Activated CD8-positive, alpha-beta T cell treated with anti-CD3 and anti-CD28 coated beads for 36 hours (primary cell): ENCODE measurements around the gene SREBF2. TPM values are rescaled to one million over a fixed set of nuclear protein-coding genes. Genes with fewer than 3 reads are reported as not detected.

Source experiments
- ATAC-seq: fragments of 200-7000 bp; cut with Tn5 transposase; one replicate; pipeline ENCODE4 v1.10.0; 2021; ENCODE audit warnings: mild to moderate bottlenecking, moderate library complexity
- CTCF ChIA-PET: fragments of 350-600 bp; sonication (Branson Sonifier 250); formaldehyde crosslinking; loops from one replicate; lab custom pipeline; 2021; ENCODE audit warnings: antibody characterized with exemption; lab: Charles Lee
- POLR2A ChIA-PET: fragments of 350-600 bp; sonication (Branson Sonifier 250); formaldehyde crosslinking; loops from one replicate; lab custom pipeline; 2021; ENCODE audit warnings: antibody characterized with exemption; lab: Charles Lee
- DNase-seq: peaks from one replicate; pipeline ENCODE4 v3.0.0-alpha.2; 2020
- H3K27ac Mint-ChIP-seq: one replicate; pipeline ENCODE4 v1.8.0; 2021; ENCODE audit warnings: mild to moderate bottlenecking, mixed read lengths
- H3K27me3 Mint-ChIP-seq: one replicate; pipeline ENCODE4 v1.8.0; 2021; ENCODE audit warnings: mixed read lengths
- H3K36me3 Mint-ChIP-seq: one replicate; pipeline ENCODE4 v1.8.0; 2021; ENCODE audit warnings: low read depth, mixed read lengths
- H3K4me1 Mint-ChIP-seq: one replicate; pipeline ENCODE4 v1.8.0; 2021; ENCODE audit warnings: low read depth, mixed read lengths
- H3K4me3 Mint-ChIP-seq: one replicate; pipeline ENCODE4 v1.8.0; 2021; ENCODE audit warnings: mild to moderate bottlenecking, moderate library complexity, mixed read lengths
- H3K9me3 Mint-ChIP-seq: one replicate; pipeline ENCODE4 v1.8.0; 2021; ENCODE audit warnings: mixed read lengths
- CTCF ChIP-seq: fragments of 200-600 bp; IDR thresholded peaks from one replicate; pipeline ENCODE4 v1.8.0; 2022; ENCODE audit warnings: antibody characterized with exemption, mild to moderate bottlenecking
- intact Hi-C: fragments of 100-400 bp; cut with micrococcal nuclease; formaldehyde crosslinking; loops from one replicate; pipeline ENCODE4 v1.10.0; 2022
- total RNA-seq, 2 experiments: library from RNA; stranded (reverse); gene quantifications; one replicate each; pipeline ENCODE4 v1.2.3, GENCODE V29; 2021

The SREBF2 gene
- total RNA-seq, 2 experiments from 2014 or later, result 87.1 to 92.9 TPM

GRCh38 chr22:41813726-41814410 is 19.0 kb upstream of the SREBF2 start:
- intact Hi-C loops, result no loop called here
- no peaks in the 10 kb centered on the region for H3K9me3 Mint-ChIP-seq
- H3K27ac Mint-ChIP-seq, result no peak overlapping the region
- no peak for TF ChIP-seq CTCF
- peaks cover 3% of the 10 kb centered on the region for H3K4me1 Mint-ChIP-seq
- no peak for DNase-seq
- peaks cover 11% of the 10 kb centered on the region for H3K36me3 Mint-ChIP-seq
- H3K27me3 Mint-ChIP-seq, result no peaks in the 10 kb centered on the region
- H3K4me3 Mint-ChIP-seq, result no peak overlapping the region
- ATAC-seq, result no peak
- POLR2A ChIA-PET, result interaction anchor here (0.9 to 1.7 kb wide), 5 partner anchors 9 to 147 kb away, joined by 3 to 5 read pairs (median 4); partner anchors contain the start of gene SREBF2
- CTCF ChIA-PET, result interaction anchor here (1.3 to 1.7 kb wide), 2 partner anchors 67 to 112 kb away, joined by 4 read pairs; no protein-coding TSS in a partner anchor

- H3K9me3 Mint-ChIP-seq, result no peaks in the 10 kb centered on the region
- peaks cover 3% of the 10 kb centered on the region for H3K4me1 Mint-ChIP-seq
- H3K4me3 Mint-ChIP-seq, result no peak overlapping the region
- H3K27me3 Mint-ChIP-seq, result no peaks in the 10 kb centered on the region
- CTCF ChIA-PET, result no interaction called here
- no peak for DNase-seq
- TF ChIP-seq CTCF, result no peak
- peaks cover 6% of the 10 kb centered on the region for H3K36me3 Mint-ChIP-seq
- intact Hi-C loops, result no loop called here
- no peak overlapping the region for H3K27ac Mint-ChIP-seq
- POLR2A ChIA-PET, result no interaction called here
- ATAC-seq, result no peak
These were observed 17.2 kb upstream of the SREBF2 start for GRCh38 chr22:41815716-41816115.

GRCh38 chr22:41816241-41816640 is 16.7 kb upstream of the SREBF2 start:
- no peak for TF ChIP-seq CTCF
- Mint-ChIP-seq H3K9me3 (no peaks in the 10 kb centered on the region), H3K4me1 (peaks cover 3% of the 10 kb centered on the region), H3K27ac (no peak overlapping the region), H3K4me3 (no peak overlapping the region), H3K36me3 (peaks cover 8% of the 10 kb centered on the region), H3K27me3 (no peaks in the 10 kb centered on the region)
- CTCF ChIA-PET, result no interaction called here
- DNase-seq, result no peak
- intact Hi-C loops, result no loop called here
- POLR2A ChIA-PET, result no interaction called here
- no peak for ATAC-seq

GRCh38 chr22:41816871-41817270 is 16.0 kb upstream of the SREBF2 start:
- no peak for TF ChIP-seq CTCF
- no peak overlapping the region for H3K27ac Mint-ChIP-seq
- DNase-seq (no peak), ATAC-seq (no peak)
- no peaks in the 10 kb centered on the region for H3K27me3 Mint-ChIP-seq
- peaks cover 8% of the 10 kb centered on the region for H3K36me3 Mint-ChIP-seq
- intact Hi-C loops, result no loop called here
- H3K4me1 Mint-ChIP-seq, result peaks cover 8% of the 10 kb centered on the region
- no peaks in the 10 kb centered on the region for H3K9me3 Mint-ChIP-seq
- no peak overlapping the region for H3K4me3 Mint-ChIP-seq
- ChIA-PET CTCF (interaction anchor here (1.0 kb wide), 1 partner anchor 124 kb away, joined by 3 read pairs; no protein-coding TSS in a partner anchor), POLR2A (no interaction called here)

GRCh38 chr22:41818011-41818410 is 14.9 kb upstream of the SREBF2 start:
- no peak overlapping the region for H3K4me3 Mint-ChIP-seq
- H3K4me1 Mint-ChIP-seq, result peaks cover 19% of the 10 kb centered on the region
- no peaks in the 10 kb centered on the region for H3K27me3 Mint-ChIP-seq
- intact Hi-C loops, result no loop called here
- ChIA-PET POLR2A (no interaction called here), CTCF (interaction anchor here (1.0 to 1.1 kb wide), 2 partner anchors 121 to 123 kb away, joined by 3 read pairs; no protein-coding TSS in a partner anchor)
- peaks cover 8% of the 10 kb centered on the region for H3K36me3 Mint-ChIP-seq
- DNase-seq, result no peak
- no peak for TF ChIP-seq CTCF
- no peak for ATAC-seq
- no peaks in the 10 kb centered on the region for H3K9me3 Mint-ChIP-seq
- H3K27ac Mint-ChIP-seq, result no peak overlapping the region
